OCI-LY3 (cell line): ENCODE measurements around the gene PHF21B.

ENCODE experiments used
- EZH2phosphoT487 ChIP-seq: fragments of 200-600 bp; shearing (Covaris generic); IDR thresholded peaks from 2 replicates; pipeline ENCODE4 v1.6.1; 2018; ENCODE audit warnings: antibody characterized with exemption, mixed run types, low read depth
- TF ChIP-seq, protein P1 (sequence below): fragments of 200-600, 300-600 bp; sonication (generic); IDR thresholded peaks from 2 replicates; pipeline ENCODE4 v1.5.1; 2014; ENCODE audit warnings: antibody characterized with exemption, low read length, low read depth

DNA sequence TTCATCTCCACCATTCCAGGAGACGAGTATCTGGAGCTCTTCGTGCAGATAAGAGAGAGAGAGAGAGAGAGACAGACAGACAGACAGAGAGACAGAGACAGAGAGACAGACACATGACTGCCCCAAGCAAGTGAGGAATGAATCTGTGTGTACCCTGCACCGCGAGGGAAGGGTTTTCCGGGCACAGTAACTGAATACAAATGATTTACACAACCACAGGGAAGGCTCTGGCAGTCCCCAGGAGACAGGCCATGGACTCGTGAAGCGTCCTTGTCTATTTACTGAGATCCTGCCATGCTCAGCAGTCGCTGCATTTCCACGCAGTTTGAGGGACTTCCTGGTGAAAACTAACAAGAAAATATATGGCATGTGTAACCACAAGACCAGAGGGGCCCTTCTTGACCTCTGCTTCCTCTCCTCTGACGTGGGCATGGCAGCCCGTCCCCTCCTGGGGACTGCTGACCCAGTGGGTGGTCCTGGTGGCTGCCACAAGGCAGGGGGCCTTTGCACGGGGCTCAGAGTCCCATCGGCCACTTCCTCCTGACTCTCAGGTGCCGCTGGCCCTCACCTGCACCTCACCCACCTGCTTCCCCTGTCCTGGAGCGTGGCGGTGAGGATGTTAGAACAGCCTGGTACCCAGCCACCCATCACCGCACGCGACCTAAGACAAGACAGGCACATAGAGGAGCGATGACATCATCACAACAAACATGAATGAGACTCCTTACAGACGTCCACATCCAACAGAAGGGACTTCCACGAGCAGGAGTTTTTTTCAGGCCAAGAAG is 75.9 kb downstream of the PHF21B start:
- TF ChIP-seq, protein P1, sequence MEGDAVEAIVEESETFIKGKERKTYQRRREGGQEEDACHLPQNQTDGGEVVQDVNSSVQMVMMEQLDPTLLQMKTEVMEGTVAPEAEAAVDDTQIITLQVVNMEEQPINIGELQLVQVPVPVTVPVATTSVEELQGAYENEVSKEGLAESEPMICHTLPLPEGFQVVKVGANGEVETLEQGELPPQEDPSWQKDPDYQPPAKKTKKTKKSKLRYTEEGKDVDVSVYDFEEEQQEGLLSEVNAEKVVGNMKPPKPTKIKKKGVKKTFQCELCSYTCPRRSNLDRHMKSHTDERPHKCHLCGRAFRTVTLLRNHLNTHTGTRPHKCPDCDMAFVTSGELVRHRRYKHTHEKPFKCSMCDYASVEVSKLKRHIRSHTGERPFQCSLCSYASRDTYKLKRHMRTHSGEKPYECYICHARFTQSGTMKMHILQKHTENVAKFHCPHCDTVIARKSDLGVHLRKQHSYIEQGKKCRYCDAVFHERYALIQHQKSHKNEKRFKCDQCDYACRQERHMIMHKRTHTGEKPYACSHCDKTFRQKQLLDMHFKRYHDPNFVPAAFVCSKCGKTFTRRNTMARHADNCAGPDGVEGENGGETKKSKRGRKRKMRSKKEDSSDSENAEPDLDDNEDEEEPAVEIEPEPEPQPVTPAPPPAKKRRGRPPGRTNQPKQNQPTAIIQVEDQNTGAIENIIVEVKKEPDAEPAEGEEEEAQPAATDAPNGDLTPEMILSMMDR = no peak
- TF ChIP-seq EZH2phosphoT487 = no peak
